ENCODE data around the gene MCCD1.

The MCCD1 gene

GRCh38 chr6:31568537-31568961 lies 39.8 kb downstream of the MCCD1 start:
- no peak for DNase-seq

- DNase-seq: no peak
These were observed 41.2 kb downstream of the MCCD1 start for GRCh38 chr6:31569861-31570536.

- no peak for DNase-seq
These were observed 43.5 kb downstream of the MCCD1 start, which contains the start of gene LTA for GRCh38 chr6:31572041-31572911. LTA (plus strand) TSS chr6:31572289; CDS start chr6:31572743, 454 bp downstream.

- no peak for DNase-seq
These were observed 44.7 kb downstream of the MCCD1 start for GRCh38 chr6:31573239-31574105.

- no peak for DNase-seq
These were observed 45.6 kb downstream of the MCCD1 start for GRCh38 chr6:31574106-31575061.

- peak in 12 of 51 donors; percentile 4 to 100 (median 18) for DNase-seq
These were observed 46.7 kb downstream of the MCCD1 start, which contains the start of gene TNF for GRCh38 chr6:31575335-31575901. TNF (plus strand) TSS chr6:31575565; CDS start chr6:31575742, 177 bp downstream.

- no peak for DNase-seq
These were observed 47.4 kb downstream of the MCCD1 start for GRCh38 chr6:31575952-31576685.

GRCh38 chr6:31576897-31577578 lies 48.3 kb downstream of the MCCD1 start:
- peak in 2 of 51 donors; percentile 91 to 100 for DNase-seq

GRCh38 chr6:31577579-31577966 lies 48.8 kb downstream of the MCCD1 start:
- DNase-seq: no peak

GRCh38 chr6:31578184-31579118 lies 49.7 kb downstream of the MCCD1 start:
- DNase-seq: no peak

GRCh38 chr6:31579119-31579505 lies 50.4 kb downstream of the MCCD1 start:
- DNase-seq: no peak
